GM21515 (cell line): Measurements from ENCODE around the gene TMPRSS3.
A peak's percentile ranks its signal among the peaks of the same experiment; 100 is the strongest.

ENCODE experiments used
- ATAC-seq: cut with Tn5 transposase; IDR thresholded peaks from one replicate; pipeline ENCODE4 v1.9.1; 2021; ENCODE audit not compliant: unreplicated experiment

Gene TMPRSS3

DNA sequence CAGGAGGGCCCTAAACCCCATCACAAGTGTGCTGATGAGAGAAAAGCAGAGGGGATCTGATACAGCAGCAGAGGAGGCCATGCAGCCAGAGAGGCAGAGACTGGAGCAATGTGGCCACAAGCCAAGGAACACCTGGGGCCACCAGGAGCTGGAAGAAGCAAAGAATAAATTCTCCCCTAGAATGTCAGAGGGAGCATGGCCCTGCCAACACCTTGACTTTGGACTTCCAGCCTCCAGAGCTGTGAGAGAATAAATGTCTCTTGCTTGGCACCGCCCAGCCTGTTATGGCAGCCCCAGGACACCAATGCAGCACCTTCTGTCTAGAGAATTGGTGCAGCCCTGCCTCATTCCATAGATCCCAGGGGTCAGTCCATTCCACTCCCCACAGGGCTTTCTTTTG lies 33.2 kb upstream of the TMPRSS3 start:
- ATAC-seq: no peak

DNA sequence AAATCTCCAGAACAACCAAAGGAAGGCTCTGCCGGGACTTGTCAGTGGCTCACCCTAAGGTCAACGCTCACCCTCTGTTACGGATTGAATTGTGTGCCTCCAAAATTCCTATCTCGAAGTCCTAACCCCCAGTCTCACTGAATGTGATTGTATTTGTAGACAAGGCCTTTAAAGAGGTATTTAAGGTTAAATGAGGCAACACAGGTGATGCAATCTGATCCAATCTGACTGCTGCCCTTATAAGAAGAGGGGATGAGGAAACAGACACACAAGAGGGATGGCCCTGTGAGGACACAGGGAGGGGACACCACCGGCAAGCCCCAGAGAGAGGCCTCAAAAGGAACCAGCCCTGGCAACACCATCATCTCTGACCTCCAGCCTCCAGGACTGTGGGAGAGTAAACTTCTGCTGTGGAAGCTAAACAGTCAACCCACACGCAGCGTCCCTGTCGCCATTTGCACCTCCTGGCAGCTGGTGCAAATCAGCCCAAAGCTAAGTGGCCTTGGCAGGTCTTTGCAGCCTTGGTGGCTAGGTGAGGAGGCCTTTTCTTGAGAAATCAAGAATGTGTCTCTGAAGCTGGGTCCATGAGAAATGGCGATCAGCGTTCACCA lies 32.1 kb upstream of the TMPRSS3 start:
- ATAC-seq: no peak

GRCh38 chr21:42426876-42427480 lies 31.1 kb upstream of the TMPRSS3 start:
- no peak for ATAC-seq

GRCh38 chr21:42426424-42426823 lies 30.6 kb upstream of the TMPRSS3 start:
- no peak for ATAC-seq

GRCh38 chr21:42425591-42425990 lies 29.7 kb upstream of the TMPRSS3 start:
- no peak for ATAC-seq

DNA sequence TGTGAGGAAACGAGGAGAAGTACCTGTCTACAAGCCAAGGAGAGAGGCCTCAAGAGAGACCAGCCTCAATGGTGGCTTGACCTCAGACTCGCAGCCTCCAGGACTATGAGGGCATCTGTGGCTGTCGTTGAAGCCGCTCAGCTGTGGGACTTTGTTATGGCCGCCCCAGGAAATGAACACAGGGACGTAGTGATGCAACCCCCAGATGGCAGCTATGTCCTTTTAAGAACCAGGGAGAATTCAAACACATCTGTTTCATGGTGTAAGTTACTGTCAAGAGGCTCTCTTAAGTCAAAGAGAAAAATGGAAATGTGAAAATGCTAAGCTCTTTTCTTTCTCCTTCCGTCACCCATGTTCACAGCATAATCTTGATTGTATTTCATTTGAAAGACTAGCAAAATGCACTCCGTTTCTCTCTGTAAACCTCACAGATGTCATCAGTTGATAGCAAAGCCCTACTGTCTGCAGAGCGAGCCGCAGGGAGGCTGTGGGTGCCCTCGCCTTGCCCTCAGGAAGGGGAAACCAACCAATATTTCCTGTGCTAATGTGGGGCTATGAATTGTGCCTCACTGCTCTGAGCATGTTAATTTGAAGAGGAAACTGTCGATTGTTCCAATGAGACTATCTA lies 29.2 kb upstream of the TMPRSS3 start:
- no peak for ATAC-seq

GRCh38 chr21:42423685-42424084 lies 27.8 kb upstream of the TMPRSS3 start:
- ATAC-seq: no peak

GRCh38 chr21:42423197-42423675 lies 27.4 kb upstream of the TMPRSS3 start:
- ATAC-seq: peak; percentile 39

- no peak for ATAC-seq
Measured at GRCh38 chr21:42421018-42421793, 25.4 kb upstream of the TMPRSS3 start.

- ATAC-seq: no peak
Measured at GRCh38 chr21:42419845-42420244, 24.0 kb upstream of the TMPRSS3 start.

DNA sequence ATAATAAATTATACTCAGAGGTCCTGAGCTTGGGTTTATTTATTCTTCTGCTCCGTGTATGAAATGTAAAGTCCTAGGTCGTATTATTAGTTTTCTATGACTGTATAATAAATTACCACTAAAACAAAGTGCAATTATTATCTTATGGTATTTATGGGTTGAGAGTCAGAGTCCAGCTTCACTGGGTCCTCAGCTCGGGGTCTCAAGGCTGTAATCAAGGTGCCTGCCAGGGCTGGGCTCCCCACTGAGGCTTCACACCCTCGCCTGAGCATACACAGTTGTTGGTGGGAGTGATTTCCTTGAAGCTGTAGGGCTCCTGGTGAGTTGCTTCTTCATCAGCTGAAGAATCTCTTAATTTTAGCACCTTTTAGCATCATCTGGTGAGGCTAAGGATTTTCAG lies 23.0 kb upstream of the TMPRSS3 start:
- no peak for ATAC-seq

- ATAC-seq: no peak
Measured at GRCh38 chr21:42417533-42417932, 21.7 kb upstream of the TMPRSS3 start.

DNA sequence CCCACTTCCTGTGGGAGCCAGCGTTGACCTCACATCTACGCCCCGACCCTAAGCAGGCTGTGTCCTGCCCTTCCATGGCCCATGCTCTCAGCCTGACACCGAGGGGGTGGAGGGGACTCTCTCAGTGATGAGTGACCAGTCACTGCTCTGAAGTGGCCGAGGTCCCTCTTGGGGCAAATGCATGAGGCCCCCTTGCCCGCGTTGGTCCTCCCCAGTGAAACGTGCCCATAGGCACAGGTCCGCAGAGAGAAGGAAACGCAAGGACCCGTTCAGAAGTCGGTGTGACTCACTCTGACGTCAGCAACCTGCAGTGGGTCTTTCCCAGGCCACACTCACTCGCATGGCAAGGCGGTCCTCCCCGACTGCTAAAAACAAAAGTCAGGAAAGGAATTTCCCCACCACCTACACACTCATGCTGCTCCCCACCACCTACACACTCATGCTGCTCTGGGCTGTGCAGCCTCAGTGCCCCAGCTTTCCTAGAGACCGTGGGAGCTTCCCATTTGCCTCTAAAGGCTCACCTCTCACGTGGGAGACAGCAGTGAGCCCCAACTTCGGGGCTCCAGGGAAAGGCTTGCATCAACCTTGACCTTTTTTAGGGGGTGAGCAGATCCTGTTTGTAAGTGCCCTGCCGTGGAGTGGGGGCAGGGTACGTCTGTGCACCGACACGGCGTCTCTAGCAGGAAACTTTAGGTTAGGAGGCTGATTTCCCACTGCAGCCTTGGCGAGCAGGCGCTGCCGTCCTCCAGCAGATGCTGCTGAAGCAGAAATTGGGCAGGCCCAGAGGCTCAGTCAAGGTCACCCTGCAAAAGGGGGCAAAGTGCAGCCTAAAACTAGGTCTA lies 19.3 kb upstream of the TMPRSS3 start:
- peak; percentile 49 for ATAC-seq

DNA sequence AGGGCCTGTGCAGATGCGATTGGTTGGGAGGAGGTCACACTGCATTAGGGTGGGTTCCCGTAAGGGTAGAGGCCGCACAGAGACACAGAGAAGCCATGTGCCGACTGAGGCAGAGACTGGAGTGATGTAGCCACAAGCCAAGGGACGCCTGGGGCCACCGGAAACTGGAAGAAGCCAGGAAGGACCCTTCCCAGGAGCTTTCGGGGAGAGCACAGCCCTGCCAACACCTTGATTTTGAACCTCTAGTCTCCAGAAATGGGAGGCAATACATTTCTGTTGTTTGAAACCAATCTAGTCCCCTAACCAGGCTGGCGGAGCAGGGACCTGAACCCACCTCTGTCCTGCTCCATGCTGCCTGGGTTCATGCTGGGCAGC lies 18.7 kb upstream of the TMPRSS3 start:
- no peak for ATAC-seq

DNA sequence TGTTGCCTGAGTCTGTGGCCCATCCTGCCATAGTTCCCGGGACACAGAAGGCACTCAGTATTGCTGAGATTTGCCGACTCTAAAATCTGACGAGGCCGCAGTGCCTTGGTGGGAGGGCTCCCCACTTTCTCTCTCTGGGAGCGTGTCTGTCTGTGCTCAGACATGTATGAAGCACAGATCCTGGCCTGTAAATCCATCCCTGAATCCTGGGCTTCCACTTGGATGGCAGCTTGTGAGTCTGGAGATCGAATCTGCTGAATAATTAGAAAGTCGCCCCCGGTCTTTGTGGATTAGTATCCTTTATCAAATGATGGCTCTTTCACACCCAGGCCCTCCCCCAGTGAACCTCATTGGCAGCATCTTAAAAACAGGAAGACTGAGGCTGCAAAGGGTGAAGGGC lies 18.2 kb upstream of the TMPRSS3 start:
- no peak for ATAC-seq

DNA sequence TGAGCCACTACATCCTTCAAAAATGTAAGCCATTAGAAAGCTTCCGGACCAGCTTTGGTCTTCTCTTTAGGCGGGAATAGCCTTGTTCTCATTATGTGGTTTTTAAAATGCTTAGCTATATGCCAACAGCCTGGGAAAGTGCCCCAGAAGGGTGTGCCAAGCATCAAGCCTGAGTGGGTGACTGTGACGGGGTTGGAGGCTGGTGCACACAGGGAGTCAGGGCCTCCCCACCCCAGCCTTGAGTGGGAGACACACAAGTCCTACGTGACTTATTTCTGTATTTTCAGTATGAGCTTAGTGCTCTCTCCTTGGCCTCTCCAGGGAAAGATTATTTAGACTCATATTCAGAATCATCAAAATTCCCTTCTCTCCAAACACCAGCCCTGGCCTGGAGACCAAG lies 17.6 kb upstream of the TMPRSS3 start:
- no peak for ATAC-seq

DNA sequence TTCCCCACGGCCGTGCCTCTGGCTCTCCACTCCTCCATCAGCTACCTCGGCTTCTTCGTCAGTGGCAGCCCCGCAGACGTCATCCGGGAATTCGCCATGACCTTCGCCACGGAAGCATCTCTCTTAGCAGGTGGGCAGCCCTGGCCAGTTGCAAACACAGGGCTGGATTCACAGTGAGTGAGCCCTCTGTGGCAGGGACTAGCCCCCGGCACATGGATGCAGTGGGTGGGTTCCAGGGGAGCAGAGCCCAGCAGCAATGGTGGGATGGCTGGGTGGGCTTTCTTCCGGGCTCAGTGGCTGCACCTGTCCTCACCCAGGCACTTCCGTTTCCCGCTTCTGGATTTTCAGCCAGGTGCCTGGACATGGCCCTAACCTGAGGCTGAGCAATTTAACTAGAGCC lies 17.2 kb upstream of the TMPRSS3 start:
- ATAC-seq: no peak

- ATAC-seq: no peak
Measured at GRCh38 chr21:42412636-42412933, 16.7 kb upstream of the TMPRSS3 start.

- no peak for ATAC-seq
Measured at GRCh38 chr21:42411891-42412635, 16.2 kb upstream of the TMPRSS3 start.

GRCh38 chr21:42411197-42411869 lies 15.5 kb upstream of the TMPRSS3 start:
- no peak for ATAC-seq
